ENCODE results near the gene STARD5. TPM values are rescaled to one million over a fixed set of nuclear protein-coding genes. Genes with fewer than 3 reads are reported as not detected.

The STARD5 gene
- total and polyA plus RNA-seq, 5 experiments from 2014 or later = 3.8 to 12.8 (median 6.9) TPM

DNA sequence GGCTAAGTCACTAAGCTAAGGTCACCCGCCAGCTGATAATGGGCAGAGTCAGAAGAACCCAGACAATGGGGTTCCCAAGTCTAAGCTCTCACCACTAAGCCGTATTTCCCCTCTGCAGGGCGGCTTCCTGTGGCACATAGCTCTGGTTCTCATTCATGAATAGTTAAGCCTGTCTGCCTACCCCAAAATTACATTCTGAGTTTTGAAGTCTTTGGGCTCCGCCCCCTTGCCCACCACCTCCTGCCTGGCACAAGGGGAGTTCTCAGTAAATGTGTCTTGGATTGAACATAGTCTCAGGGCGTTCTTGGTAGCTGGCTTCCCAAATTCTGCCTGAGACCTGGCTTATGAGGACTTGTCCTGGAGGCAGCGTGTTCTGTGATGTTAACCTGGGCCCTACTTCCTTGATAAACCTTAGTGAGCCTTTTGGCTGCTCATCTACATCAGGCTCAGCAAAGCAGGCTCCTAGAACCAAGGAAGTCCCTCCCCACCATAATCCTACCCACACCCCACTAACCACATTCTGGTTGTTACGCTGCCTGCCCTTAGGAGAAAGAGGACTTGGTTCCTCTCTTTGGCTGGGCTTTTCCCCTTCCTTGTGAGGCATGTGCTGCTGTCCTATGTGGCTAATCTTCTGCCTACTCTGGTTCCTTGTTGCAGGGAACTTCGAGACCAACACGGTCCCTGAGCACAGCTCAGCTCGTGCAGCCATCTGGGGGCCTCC, 54.9 kb downstream of the STARD5 start:
- H3K4me1 Mint-ChIP-seq = peaks cover 22 to 46% (median 42%) of the 10 kb centered on the region in 4 donors
- POLR2A ChIA-PET = interaction anchor here (1.0 to 1.4 kb wide), 7 partner anchors 11 to 269 kb away, joined by 3 to 4 read pairs (median 3); partner anchors contain the start of gene TLNRD1
- ATAC-seq (peak; percentile 49 to 63), DNase-seq (peak in 5 of 10 donors; percentile 27 to 55 (median 44))
- H3K4me3 Mint-ChIP-seq = peak overlapping the region in 6 of 10 donors; percentile 1 to 55 (median 44)
- no peaks in the 10 kb centered on the region for H3K9me3 Mint-ChIP-seq
- peak overlapping the region; percentile 53 to 96 (median 86) for H3K27ac Mint-ChIP-seq
- no peaks in the 10 kb centered on the region for H3K36me3 Mint-ChIP-seq
- peaks cover 0 to 12% (median 1%) of the 10 kb centered on the region in 5 donors for H3K27me3 Mint-ChIP-seq

- no peak overlapping the region for H3K4me3 Mint-ChIP-seq
- POLR2A ChIA-PET = interaction anchor here (1.0 to 1.2 kb wide), 4 partner anchors 12 to 268 kb away, joined by 3 to 4 read pairs (median 3); partner anchors contain the start of gene TLNRD1
- no peak for DNase-seq
- H3K4me1 Mint-ChIP-seq = peaks cover 22 to 46% (median 42%) of the 10 kb centered on the region in 4 donors
- peak overlapping the region in 2 of 10 donors; percentile 82 to 88 for H3K27ac Mint-ChIP-seq
- ATAC-seq = no peak
- peaks cover 0 to 13% (median 1%) of the 10 kb centered on the region in 5 donors for H3K27me3 Mint-ChIP-seq
- H3K9me3 Mint-ChIP-seq = no peaks in the 10 kb centered on the region
- no peaks in the 10 kb centered on the region for H3K36me3 Mint-ChIP-seq
Measured at GRCh38 chr15:81268340-81268739, 55.6 kb downstream of the STARD5 start.

DNA sequence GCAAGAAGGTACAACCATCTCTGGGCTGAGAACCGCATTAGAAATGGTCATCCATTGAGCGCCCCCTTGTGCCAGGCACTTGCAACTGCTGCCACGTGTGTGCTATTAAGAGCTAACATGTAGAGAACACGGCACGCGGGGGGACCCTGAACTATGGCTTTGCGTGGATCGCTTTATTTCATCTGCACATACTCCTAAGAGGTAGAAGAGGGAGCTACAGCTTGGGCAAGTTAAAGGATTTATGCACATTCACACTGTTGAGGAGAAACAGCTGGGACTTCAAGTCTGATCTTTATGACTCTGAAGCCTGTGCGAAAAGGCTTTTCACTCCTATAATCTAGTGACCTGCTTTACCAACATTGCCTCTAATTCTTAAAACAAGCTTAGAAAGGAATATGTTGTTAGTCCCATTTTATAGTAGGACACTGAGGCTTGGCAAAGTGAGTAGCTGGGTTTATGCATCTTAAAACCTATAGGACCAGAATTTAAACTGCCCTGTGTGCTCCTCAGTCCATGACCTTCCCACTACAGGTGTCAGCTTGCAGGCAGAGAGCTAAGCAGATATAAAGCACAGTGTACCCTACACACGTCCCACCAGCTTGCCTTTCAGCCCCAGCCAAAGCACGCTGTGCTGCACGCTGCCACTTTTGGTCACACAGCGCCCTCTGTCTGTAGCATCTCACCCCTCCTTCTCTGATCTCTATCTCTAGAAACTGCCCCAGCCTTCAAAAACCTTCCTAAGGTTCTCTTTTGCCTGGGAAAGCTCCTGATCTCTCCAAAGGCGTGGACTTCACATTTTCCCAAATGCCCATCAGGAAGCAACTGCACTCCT, 57.8 kb downstream of the STARD5 start:
- peak; percentile 88 to 92 for ATAC-seq
- Mint-ChIP-seq H3K36me3 (no peaks in the 10 kb centered on the region), H3K27me3 (peaks cover 0 to 13% (median 1%) of the 10 kb centered on the region in 5 donors), H3K4me1 (peaks cover 22 to 46% (median 42%) of the 10 kb centered on the region in 4 donors), H3K27ac (peak overlapping the region in 3 of 10 donors; percentile 32 to 86 (median 53)), H3K4me3 (peak overlapping the region; percentile 70 to 88 (median 81)), H3K9me3 (no peaks in the 10 kb centered on the region)
- DNase-seq = peak; percentile 65 to 87 (median 78)
- POLR2A ChIA-PET = interaction anchor here (0.7 to 2.0 kb wide), 11 partner anchors 9 to 1205 kb away, joined by 3 to 6 read pairs (median 4); partner anchors contain the start of gene STARD5

DNA sequence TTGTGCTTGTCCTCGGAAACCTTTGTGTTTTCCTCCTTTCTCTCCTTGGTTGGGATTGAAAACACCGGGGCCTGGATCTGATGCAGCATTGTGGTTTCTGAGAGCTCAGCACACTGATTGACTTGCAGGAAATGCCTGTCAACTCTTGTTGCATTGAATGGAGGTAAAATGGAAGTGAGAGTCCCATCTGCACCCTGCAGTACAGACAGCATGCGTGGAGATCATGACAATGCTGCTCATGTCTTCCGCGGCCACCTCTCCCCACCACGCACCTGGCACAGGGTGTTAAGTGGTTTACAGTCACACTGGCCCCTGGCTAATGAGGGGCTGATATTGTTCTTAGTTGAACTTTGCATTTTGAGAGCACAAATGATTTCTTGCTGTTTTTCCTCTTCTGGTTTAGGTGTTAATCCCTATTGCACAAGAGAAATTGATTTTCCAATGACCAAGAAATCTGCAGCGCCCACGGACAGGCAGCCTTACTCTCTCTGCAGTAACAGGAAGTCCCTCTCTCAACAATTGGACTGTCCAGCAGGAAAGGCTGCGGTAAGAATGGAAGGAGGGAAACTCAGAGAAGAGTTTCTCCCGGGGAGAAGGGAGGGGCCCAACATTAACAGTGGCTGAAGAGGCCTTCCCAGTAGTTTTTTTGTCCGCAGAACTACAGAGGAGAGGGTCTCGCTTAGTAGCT, 58.5 kb downstream of the STARD5 start:
- DNase-seq (no peak), ATAC-seq (no peak)
- H3K27me3 Mint-ChIP-seq = peaks cover 0 to 13% (median 1%) of the 10 kb centered on the region in 5 donors
- no peaks in the 10 kb centered on the region for H3K36me3 Mint-ChIP-seq
- POLR2A ChIA-PET = interaction anchor here (0.7 to 2.0 kb wide), 7 partner anchors 21 to 265 kb away, joined by 3 to 6 read pairs (median 4); partner anchors contain the start of gene STARD5
- H3K9me3 Mint-ChIP-seq = no peaks in the 10 kb centered on the region
- peak overlapping the region; percentile 15 to 88 (median 81) for H3K4me3 Mint-ChIP-seq
- H3K27ac Mint-ChIP-seq = no peak overlapping the region
- peaks cover 22 to 46% (median 42%) of the 10 kb centered on the region in 4 donors for H3K4me1 Mint-ChIP-seq

DNA sequence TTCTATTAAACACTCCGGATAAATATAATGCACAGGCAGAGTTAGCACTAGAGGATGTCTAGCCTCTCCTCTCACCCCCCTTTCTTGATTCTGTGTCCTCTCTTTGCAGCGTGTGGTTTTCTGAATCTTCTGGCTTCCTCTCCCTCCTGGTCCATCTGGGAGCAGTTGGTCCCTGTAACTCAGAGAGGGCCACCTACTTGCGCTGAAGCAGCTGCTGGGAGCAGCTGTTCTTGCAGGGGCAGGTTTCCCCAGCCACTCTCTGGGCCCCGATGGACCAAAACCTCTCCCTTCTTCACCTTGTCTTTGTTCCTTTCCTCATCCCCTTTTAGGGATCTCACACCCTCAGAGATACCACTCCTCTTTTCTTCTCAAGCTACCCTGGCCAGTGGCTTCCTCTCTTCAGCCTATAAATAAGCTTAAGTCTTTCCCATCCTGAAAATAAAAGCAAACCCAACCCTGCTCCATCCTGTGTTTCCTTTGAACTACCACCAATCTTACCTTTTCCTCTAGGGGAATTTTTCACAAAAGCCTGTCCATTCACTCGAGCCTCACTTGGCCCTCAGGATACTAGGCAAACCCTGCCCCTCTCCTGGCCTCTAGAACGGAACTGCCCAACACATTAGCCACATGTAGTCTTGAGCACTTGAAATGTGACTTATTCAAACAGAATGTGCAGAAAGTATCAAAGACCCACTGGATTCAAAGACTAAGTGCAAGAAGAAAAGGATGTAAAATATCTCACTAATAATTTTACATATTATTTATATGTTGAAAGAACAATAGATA, 59.7 kb downstream of the STARD5 start:
- DNase-seq (no peak), ATAC-seq (no peak)
- Mint-ChIP-seq H3K36me3 (no peaks in the 10 kb centered on the region), H3K9me3 (no peaks in the 10 kb centered on the region), H3K27ac (peak overlapping the region in 1 of 10 donors; percentile 54), H3K4me1 (peaks cover 20 to 42% (median 38%) of the 10 kb centered on the region in 4 donors), H3K27me3 (peaks cover 0 to 17% (median 1%) of the 10 kb centered on the region in 5 donors), H3K4me3 (no peak overlapping the region)
- POLR2A ChIA-PET = interaction anchor here (0.6 kb wide), 1 partner anchor 30 kb away, joined by 3 read pairs; no protein-coding TSS in a partner anchor

DNA sequence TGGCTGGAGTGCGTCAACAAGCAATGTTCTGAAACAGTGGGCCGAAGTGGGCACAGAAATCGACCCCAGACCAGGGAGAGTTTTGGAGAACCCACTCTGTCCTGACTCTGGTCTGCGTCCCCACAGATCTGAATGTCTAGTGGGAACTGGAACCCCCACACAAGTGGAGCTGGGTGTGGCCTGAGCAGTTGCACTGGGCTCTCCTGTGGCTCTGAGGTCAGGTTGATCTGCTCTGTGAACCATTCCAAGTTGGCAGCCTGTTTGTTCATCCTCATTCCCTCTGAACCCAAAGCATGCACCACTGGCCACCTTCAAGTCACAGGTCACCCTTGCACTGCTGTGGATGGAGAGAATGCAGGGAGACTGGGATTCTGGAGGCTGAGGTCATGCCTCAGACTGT, 60.5 kb downstream of the STARD5 start:
- H3K36me3 Mint-ChIP-seq = no peaks in the 10 kb centered on the region
- H3K4me3 Mint-ChIP-seq = no peak overlapping the region
- POLR2A ChIA-PET = no interaction called here
- DNase-seq = no peak
- H3K27me3 Mint-ChIP-seq = peaks cover 0 to 20% (median 3%) of the 10 kb centered on the region in 5 donors
- H3K27ac Mint-ChIP-seq = no peak overlapping the region
- peaks cover 16 to 35% (median 30%) of the 10 kb centered on the region in 4 donors for H3K4me1 Mint-ChIP-seq
- H3K9me3 Mint-ChIP-seq = no peaks in the 10 kb centered on the region
- no peak for ATAC-seq

- no peak for DNase-seq
- ATAC-seq = no peak
- H3K27me3 Mint-ChIP-seq = peaks cover 0 to 29% (median 5%) of the 10 kb centered on the region in 5 donors
- peaks cover 10 to 15% (median 15%) of the 10 kb centered on the region in 4 donors for H3K4me1 Mint-ChIP-seq
- POLR2A ChIA-PET = no interaction called here
- no peak overlapping the region for H3K4me3 Mint-ChIP-seq
- no peaks in the 10 kb centered on the region for H3K9me3 Mint-ChIP-seq
- no peak overlapping the region for H3K27ac Mint-ChIP-seq
- H3K36me3 Mint-ChIP-seq = no peaks in the 10 kb centered on the region
Measured at GRCh38 chr15:81261172-81261811, 62.6 kb downstream of the STARD5 start.

GRCh38 chr15:81259760-81260298, 64.1 kb downstream of the STARD5 start:
- no peaks in the 10 kb centered on the region for H3K9me3 Mint-ChIP-seq
- ATAC-seq = no peak
- no peak overlapping the region for H3K27ac Mint-ChIP-seq
- peaks cover 0 to under 1% (median under 1%) of the 10 kb centered on the region in 4 donors for H3K4me1 Mint-ChIP-seq
- POLR2A ChIA-PET = no interaction called here
- H3K27me3 Mint-ChIP-seq = peaks cover 0 to 23% (median 4%) of the 10 kb centered on the region in 5 donors
- DNase-seq = no peak
- no peak overlapping the region for H3K4me3 Mint-ChIP-seq
- H3K36me3 Mint-ChIP-seq = no peaks in the 10 kb centered on the region
